BJ (cell line): ENCODE measurements around the gene CD69. TPM values are rescaled to one million over a fixed set of nuclear protein-coding genes. Genes with fewer than 3 reads are reported as not detected.

ENCODE experiments used
- CTCF ChIA-PET: fragments of 350-600 bp; formaldehyde crosslinking; extraction: SDS; loops from one replicate; lab custom pipeline; 2021; ENCODE audit warnings: antibody characterized with exemption, inconsistent platforms; lab: Yijun Ruan, JAX
- POLR2A ChIA-PET: fragments of 300-600 bp; sonication (Branson Sonifier 250); formaldehyde crosslinking; extraction: SDS; loops from one replicate; lab custom pipeline; 2021; ENCODE audit warnings: antibody characterized with exemption; lab: Charles Lee
- DNase-seq: peaks from one replicate; pipeline ENCODE4 v3.0.0-alpha.2; 2011; ENCODE audit warnings: low read depth
- H3K27me3 ChIP-seq: 2 replicates; pipeline ENCODE4 v1.6.0; 2011; ENCODE audit warnings: low read length; ENCODE audit not compliant: control insufficient read depth, insufficient read depth
- H3K36me3 ChIP-seq: 2 replicates; pipeline ENCODE4 v1.5.1; 2011; ENCODE audit warnings: low read length; ENCODE audit not compliant: control insufficient read depth, insufficient read depth
- H3K4me3 ChIP-seq: 2 replicates; pipeline ENCODE4 v1.5.1; 2011; ENCODE audit warnings: low read depth, mild to moderate bottlenecking, control low read depth, low read length
- polyA plus RNA-seq: library from polyadenylated mRNA; depleted of rRNA; stranded (reverse); fragments of >200 nt; gene quantifications from 2 replicates; pipeline ENCODE4 v1.2.3, GENCODE V29; 2011
- TF ChIP-seq, protein P1 (sequence below): IDR thresholded peaks from 2 replicates; pipeline ENCODE4 v1.5.1; 2011; ENCODE audit warnings: low read depth, mild to moderate bottlenecking, control low read depth, inconsistent platforms, low read length, moderate library complexity; ENCODE audit not compliant: insufficient read depth

Gene CD69
- polyA plus RNA-seq, 1 experiment, result not detected

- H3K36me3 ChIP-seq, result no peaks in the 10 kb centered on the region
- H3K27me3 ChIP-seq, result no peaks in the 10 kb centered on the region
- no peak overlapping the region for H3K4me3 ChIP-seq
- no peak for DNase-seq
- ChIA-PET CTCF (interaction anchor here (3.5 kb wide), 1 partner anchor 13 kb away, joined by 28 read pairs; no protein-coding TSS in a partner anchor), POLR2A (no interaction called here)
- TF ChIP-seq, protein P1, sequence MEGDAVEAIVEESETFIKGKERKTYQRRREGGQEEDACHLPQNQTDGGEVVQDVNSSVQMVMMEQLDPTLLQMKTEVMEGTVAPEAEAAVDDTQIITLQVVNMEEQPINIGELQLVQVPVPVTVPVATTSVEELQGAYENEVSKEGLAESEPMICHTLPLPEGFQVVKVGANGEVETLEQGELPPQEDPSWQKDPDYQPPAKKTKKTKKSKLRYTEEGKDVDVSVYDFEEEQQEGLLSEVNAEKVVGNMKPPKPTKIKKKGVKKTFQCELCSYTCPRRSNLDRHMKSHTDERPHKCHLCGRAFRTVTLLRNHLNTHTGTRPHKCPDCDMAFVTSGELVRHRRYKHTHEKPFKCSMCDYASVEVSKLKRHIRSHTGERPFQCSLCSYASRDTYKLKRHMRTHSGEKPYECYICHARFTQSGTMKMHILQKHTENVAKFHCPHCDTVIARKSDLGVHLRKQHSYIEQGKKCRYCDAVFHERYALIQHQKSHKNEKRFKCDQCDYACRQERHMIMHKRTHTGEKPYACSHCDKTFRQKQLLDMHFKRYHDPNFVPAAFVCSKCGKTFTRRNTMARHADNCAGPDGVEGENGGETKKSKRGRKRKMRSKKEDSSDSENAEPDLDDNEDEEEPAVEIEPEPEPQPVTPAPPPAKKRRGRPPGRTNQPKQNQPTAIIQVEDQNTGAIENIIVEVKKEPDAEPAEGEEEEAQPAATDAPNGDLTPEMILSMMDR, result no peak
Measured at GRCh38 chr12:9763025-9763424, 2.3 kb upstream of the CD69 start.

DNA sequence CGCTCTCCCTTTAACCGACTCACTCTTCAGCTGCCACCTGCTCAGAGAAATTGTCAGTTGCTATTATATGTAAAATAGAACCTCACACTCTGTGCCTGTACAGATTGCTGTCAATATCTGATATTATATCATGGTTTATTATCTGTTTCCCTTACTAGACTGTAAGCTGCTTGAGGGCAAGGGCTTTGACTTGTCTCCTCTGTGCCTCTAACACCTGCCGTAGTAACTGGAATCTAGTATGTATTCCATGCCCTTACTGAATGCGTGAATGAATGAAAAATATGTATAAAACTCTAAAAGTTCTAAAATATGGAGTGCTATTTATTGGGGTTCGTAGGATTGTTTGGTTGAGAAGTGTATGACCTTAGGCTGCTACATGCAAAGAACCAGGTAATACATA is 1.7 kb upstream of the CD69 start:
- DNase-seq, result no peak
- Histone ChIP-seq H3K27me3 (no peaks in the 10 kb centered on the region), H3K4me3 (no peak overlapping the region), H3K36me3 (no peaks in the 10 kb centered on the region)
- ChIA-PET POLR2A (no interaction called here), CTCF (interaction anchor here (1.1 to 3.5 kb wide), 2 partner anchors 12 to 163 kb away, joined by 3 to 28 read pairs; no protein-coding TSS in a partner anchor)
- TF ChIP-seq, protein P1, result no peak

DNA sequence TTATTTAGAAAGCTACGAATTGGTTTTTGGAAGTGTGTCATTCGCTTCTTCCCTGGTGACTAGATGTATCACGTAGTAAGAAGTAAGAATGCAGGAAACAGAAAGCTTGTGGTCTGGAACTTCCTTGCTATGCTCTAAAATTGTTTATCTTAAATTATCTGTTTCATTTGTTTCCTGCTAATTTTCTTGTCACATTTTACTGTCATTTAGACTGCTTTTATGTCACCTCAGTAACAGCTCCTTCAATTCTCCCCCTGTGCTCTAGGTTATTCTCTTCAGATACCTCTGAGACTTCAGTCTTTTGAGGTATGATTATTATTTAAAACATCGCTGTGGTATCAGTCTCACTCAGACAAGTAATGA is 699 bp upstream of the CD69 start:
- no peak for DNase-seq
- Histone ChIP-seq H3K36me3 (no peaks in the 10 kb centered on the region), H3K27me3 (no peaks in the 10 kb centered on the region), H3K4me3 (no peak overlapping the region)
- TF ChIP-seq, protein P1, result no peak
- ChIA-PET CTCF (interaction anchor here (1.1 to 3.5 kb wide), 2 partner anchors 11 to 164 kb away, joined by 3 to 28 read pairs; no protein-coding TSS in a partner anchor), POLR2A (no interaction called here)

DNA sequence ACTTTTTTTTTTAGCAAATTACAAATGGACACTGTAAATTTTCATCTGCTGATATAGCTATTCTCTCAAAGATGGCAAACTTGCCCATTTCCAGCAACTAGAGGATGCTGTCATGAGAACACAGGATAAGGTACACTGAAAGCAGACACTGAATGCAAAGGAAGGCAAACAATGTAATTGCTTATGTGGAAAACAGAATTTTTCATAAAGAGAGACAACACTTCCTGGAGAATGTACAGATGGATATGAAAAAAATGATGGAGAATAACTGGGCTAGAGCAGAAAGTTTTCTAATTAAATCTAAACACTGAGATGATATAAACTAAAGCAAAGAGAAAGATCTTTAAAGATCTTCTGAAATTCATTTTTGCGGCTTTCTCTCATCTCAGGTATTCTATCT is 581 bp downstream of the CD69 start:
- ChIA-PET CTCF (interaction anchor here (3.5 kb wide), 1 partner anchor 10 kb away, joined by 28 read pairs; no protein-coding TSS in a partner anchor), POLR2A (interaction anchor here (0.6 kb wide), 1 partner anchor 936 kb away, joined by 3 read pairs; no protein-coding TSS in a partner anchor)
- Histone ChIP-seq H3K27me3 (no peaks in the 10 kb centered on the region), H3K4me3 (no peak overlapping the region), H3K36me3 (no peaks in the 10 kb centered on the region)
- DNase-seq, result no peak
- TF ChIP-seq, protein P1, result no peak

GRCh38 chr12:9759694-9760093 is 1.0 kb downstream of the CD69 start:
- TF ChIP-seq, protein P1, result no peak
- CTCF ChIA-PET, result interaction anchor here (3.5 kb wide), 1 partner anchor 10 kb away, joined by 28 read pairs; no protein-coding TSS in a partner anchor
- no peak overlapping the region for H3K4me3 ChIP-seq
- H3K27me3 ChIP-seq, result no peaks in the 10 kb centered on the region
- POLR2A ChIA-PET, result interaction anchor here (0.6 kb wide), 1 partner anchor 936 kb away, joined by 3 read pairs; no protein-coding TSS in a partner anchor
- DNase-seq, result no peak
- no peaks in the 10 kb centered on the region for H3K36me3 ChIP-seq
